ENCODE data around the gene SBF1.

The SBF1 gene

GRCh38 chr22:50505776-50506610, 31.2 kb upstream of the SBF1 start:
- no peak for DNase-seq (ENCODE audit: low read depth)

GRCh38 chr22:50505276-50505775, 30.5 kb upstream of the SBF1 start:
- no peak for DNase-seq (ENCODE audit: low read depth)

- no peak for DNase-seq (ENCODE audit: low read depth)
Measured at GRCh38 chr22:50504369-50505211, 29.8 kb upstream of the SBF1 start.

GRCh38 chr22:50503475-50504145, 28.8 kb upstream of the SBF1 start:
- no peak for DNase-seq (ENCODE audit: low read depth)

GRCh38 chr22:50502628-50503474, 28.0 kb upstream of the SBF1 start:
- DNase-seq (ENCODE audit: low read depth), result no peak

- DNase-seq (ENCODE audit: low read depth), result no peak
Measured at GRCh38 chr22:50502096-50502495, 27.3 kb upstream of the SBF1 start.

- no peak for DNase-seq (ENCODE audit: low read depth)
Measured at GRCh38 chr22:50500452-50500851, 25.6 kb upstream of the SBF1 start.

GRCh38 chr22:50498322-50498890, 23.6 kb upstream of the SBF1 start:
- DNase-seq (ENCODE audit: low read depth), result peak; percentile 32

- DNase-seq (ENCODE audit: low read depth), result no peak
Measured at GRCh38 chr22:50497093-50497492, 22.3 kb upstream of the SBF1 start.

GRCh38 chr22:50490531-50491308, 15.9 kb upstream of the SBF1 start:
- DNase-seq (ENCODE audit: low read depth), result no peak

GRCh38 chr22:50489363-50490243, 14.8 kb upstream of the SBF1 start:
- no peak for DNase-seq (ENCODE audit: low read depth)

- no peak for DNase-seq (ENCODE audit: low read depth)
Measured at GRCh38 chr22:50488886-50489285, 14.1 kb upstream of the SBF1 start.

GRCh38 chr22:50488006-50488677, 13.3 kb upstream of the SBF1 start:
- no peak for DNase-seq (ENCODE audit: low read depth)

GRCh38 chr22:50487290-50488005, 12.6 kb upstream of the SBF1 start:
- DNase-seq (ENCODE audit: low read depth), result no peak

- DNase-seq (ENCODE audit: low read depth), result no peak
Measured at GRCh38 chr22:50486561-50487289, 11.9 kb upstream of the SBF1 start, which contains the start of gene MIOX. Gene MIOX, plus strand, starts transcription at chr22:50486859. Its CDS starts 39 bp downstream, at chr22:50486898.

GRCh38 chr22:50485221-50486131, 10.6 kb upstream of the SBF1 start:
- DNase-seq (ENCODE audit: low read depth), result no peak

All from GM04504 (cell line).